Upper lobe of left lung (tissue), 4 donors: ENCODE results near the gene R3HDM2.

ENCODE experiments used
- EP300 ChIP-seq, 4 donors: sonication (generic); formaldehyde crosslinking; IDR thresholded peaks; one replicate each; pipeline ENCODE4 v1.5.1; 2017; ENCODE audit warnings: antibody characterized with exemption in 4 of 4, control low read depth in 2 of 4
- POLR2A ChIP-seq, 4 donors: fragments of 450-650 bp; IDR thresholded peaks; one replicate each; pipeline ENCODE4 v1.5.1; 2016 to 2017; ENCODE audit warnings: antibody characterized with exemption in 4 of 4, mild to moderate bottlenecking in 2 of 4

- TF ChIP-seq EP300 (IDR thresholded peaks at IDR 0.05) (no peak), POLR2A (IDR thresholded peaks at IDR 0.05) (no peak)
These were observed 1.3 kb downstream of the R3HDM2 start for GRCh38 chr12:57429473-57430111.
